GM18520 (cell line): ENCODE results near the gene ATP5F1C.
"Not testable (repeated sequence)": the region's sequence is repeated elsewhere in the genome, so short reads cannot be mapped to it uniquely, and the experiment has no call there.

Experiments used
- ATAC-seq: cut with Tn5 transposase; IDR thresholded peaks from one replicate; pipeline ENCODE4 v1.9.1; 2021; ENCODE audit not compliant: unreplicated experiment

ATP5F1C gene

DNA sequence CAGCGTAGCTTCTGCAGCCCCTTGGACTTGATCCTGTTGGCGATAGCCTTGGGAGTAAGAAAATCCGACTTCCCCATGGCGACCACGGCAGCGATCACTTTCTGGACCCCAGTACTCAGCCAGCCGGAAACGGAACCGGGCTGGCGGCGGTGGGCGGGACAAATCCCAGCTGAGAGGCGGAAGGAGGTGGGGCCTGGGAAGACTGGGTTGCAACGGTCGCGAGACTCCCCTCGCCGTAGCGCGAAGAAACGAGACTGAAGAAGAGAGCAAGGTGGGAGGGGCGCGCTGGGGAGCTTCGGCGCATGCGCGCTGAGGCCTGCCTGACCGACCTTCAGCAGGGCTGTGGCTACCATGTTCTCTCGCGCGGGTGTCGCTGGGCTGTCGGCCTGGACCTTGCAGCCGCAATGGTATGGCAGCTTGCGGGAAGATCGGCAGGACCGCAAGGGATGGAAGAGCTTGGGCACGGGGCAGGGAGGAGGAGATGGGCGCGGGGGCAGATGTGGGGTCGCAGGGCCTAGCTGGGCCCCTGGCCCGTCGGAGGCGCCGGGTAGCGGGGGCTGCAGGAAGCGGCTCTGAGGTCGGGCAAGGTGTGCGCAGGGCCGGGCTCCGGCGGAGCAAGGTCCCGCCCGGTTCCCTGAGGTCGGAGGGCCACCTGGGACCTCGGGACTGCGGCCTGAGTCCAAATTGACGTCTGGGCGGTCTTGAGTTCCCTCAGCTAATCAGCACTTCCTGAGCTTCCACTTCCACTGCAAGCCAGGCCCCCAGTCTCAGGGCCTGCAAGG, at the start of gene ATP5F1C, which contains the start of gene KIN:
ATP5F1C (plus strand) TSS at position 321 of the 782 bp plus-strand sequence; CDS start at position 352, 31 bp downstream.
KIN (minus strand) TSS at position 137 of the 782 bp plus-strand sequence; CDS start at position 77, 60 bp downstream.
- peak; percentile 93 for ATAC-seq

DNA sequence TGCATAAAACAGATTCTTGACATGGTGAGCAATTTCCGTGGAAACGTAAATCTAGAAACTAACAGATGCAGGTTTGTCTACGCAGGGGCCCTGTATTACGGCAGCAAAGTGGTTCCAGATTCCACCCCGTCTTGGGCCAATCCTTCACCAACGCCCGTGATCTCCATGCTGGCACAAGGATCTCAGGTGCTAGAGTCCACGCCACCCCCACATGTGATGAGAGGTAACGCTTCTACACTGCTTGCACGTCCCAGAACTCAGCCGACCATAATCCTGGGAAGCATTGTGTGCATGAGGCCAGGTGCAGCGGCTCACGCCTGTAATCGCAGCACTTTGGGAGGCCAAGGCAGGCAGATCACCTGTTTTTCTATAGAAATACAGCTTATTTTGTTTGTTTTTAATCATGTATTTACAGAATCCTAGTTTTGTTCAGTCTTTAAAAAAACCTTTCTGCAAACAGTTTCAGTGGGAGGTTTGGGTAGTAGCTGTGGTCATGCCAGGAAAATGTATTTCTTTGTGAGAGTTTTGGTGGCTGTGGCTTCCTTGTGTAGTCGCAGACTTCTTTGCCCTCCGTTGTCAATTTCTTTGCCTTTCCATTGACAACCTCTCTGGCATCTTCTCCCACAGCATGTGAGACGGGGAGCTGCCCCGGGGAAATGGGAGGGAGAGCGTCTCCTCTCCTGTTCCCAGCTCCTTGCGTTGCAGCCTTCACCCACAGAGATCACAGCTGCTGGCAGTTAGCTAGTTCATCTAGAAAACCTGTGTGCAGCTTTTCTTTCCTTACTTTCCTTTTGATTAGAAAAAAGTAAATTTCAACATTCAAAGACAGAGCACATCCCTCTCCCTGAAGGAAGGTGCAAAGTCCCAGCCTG, 49.2 kb upstream of the ATP5F1C start:
- no peak for ATAC-seq

DNA sequence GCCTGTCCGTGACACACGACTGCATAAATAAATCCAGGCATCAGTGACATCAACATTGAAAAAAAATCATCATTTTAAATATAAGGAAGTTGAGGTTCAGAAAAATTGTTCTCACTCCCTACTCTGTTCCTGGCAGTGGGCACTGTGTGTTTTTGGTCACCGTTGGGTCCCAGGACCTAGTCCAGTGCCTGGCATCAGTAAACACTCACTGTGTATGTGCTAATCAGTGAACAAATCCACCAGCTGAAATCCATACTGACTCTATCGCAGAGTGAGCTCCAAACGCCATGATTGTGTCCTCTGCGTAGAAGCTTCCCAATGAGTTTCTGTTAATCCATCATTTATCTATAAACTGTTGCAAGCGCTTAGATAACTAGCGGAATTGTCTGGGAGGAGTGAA, 43.7 kb upstream of the ATP5F1C start:
- ATAC-seq: no peak

DNA sequence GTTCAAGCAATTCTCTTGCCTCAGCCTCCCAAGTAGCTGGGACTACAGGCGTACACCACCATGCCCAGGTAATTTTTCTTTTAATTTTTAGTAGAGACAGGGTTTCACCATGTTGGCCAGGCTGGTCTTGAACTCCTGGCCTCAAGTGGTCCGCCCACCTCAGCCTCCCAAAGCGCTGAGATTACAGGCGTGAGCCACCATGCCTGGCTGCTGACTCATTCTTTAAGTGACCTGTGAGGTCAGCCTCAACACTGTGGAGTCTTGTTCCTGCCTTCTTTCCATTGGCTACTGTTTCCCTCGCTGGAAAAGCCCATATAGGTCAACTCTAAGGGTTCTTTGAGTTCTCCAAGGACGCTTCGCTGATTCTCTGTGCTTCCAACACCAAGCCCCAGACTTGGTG, 39.3 kb upstream of the ATP5F1C start:
- not testable (repeated sequence) for ATAC-seq

- ATAC-seq: no peak
Observed at GRCh38 chr10:7750222-7750621, 37.8 kb upstream of the ATP5F1C start.

DNA sequence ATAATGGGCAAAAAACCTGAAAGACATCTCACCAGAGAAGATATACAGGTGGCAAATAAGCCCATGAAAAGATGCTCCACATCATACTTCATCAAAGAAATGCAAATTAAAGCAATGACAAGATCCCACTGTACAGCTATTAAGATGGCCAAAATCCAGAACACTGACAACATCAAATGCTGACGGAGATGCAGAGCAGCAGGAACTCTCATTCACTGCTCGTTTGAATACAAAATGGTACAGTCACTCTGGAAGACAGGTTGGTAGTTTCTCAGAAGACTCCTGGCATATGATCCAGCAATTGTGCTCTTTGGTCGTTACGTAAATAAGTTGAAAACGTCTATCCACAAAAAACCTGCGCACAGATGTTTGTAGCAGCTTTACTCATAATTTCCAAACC, 35.7 kb upstream of the ATP5F1C start:
- ATAC-seq: no peak

- ATAC-seq: no peak
Observed at GRCh38 chr10:7755103-7755502, 32.9 kb upstream of the ATP5F1C start.

DNA sequence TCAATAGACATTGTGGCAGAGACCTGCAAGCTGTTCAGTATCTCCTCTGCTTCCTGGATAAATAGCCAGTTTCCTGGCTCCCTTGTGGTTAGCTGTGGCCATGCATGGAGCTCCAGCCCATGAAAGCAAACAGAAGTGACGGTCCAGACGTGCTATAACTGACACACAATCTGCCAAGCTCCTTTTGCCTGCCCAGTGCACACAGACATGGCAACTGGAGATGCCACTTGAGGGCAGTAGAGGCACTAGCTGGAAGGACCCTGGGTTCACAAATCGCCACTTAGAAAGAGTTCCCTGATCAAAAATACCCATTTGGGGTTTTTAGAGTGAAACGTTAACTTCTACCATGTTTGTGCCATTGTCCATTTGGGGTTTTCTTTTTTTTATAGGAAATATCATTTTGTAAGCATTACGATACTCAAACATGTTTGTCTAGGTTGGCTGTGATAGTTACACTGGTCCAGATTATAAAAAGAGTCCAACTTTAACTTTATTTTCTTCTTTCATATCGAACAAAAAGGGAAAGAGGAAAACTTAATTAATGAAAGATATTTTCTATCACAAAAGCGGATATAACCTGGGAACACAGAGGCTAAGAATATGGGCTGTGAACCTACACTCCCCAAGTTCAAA, 31.5 kb upstream of the ATP5F1C start:
- ATAC-seq: no peak

GRCh38 chr10:7763929-7764328, 24.0 kb upstream of the ATP5F1C start:
- ATAC-seq: no peak

DNA sequence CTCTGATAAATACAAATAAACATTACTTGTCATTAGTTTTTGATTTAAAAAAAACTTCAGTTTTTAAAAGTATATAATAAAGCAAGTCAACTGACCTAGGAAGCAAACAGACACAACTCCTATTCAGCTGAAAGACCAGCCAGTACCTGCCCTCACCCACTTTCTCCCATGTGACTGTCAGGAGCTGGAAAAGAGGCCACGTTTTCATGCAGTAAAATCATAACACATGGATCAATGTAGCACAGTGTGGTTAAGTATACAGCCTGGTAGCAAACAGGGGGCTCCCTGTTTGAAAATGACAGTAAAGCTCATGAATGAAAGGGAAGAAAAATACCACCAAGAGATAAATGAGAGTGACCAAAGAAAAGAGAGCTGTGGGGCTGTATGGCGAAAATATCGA, 21.7 kb upstream of the ATP5F1C start:
- no peak for ATAC-seq

DNA sequence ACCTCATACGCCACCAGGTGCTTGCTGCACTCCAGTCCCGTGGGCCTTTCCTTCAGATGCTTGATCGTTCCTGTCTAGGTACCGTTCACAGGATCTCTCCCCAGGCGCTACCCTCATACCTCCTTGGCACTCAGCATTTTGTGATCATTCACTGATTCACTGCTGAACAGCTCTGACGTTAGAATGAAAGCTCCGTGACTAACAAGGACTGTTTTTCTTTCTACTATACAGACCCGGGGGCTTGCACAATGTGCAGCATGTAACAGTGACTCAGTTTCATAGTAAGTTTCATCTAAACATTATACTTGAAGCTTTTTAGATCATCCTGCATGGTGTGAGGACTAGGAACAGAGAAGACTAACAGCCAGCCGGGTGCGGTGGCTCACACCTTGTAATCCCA, 20.8 kb upstream of the ATP5F1C start:
- ATAC-seq: no peak

GRCh38 chr10:7768417-7768816, 19.6 kb upstream of the ATP5F1C start:
- no peak for ATAC-seq

DNA sequence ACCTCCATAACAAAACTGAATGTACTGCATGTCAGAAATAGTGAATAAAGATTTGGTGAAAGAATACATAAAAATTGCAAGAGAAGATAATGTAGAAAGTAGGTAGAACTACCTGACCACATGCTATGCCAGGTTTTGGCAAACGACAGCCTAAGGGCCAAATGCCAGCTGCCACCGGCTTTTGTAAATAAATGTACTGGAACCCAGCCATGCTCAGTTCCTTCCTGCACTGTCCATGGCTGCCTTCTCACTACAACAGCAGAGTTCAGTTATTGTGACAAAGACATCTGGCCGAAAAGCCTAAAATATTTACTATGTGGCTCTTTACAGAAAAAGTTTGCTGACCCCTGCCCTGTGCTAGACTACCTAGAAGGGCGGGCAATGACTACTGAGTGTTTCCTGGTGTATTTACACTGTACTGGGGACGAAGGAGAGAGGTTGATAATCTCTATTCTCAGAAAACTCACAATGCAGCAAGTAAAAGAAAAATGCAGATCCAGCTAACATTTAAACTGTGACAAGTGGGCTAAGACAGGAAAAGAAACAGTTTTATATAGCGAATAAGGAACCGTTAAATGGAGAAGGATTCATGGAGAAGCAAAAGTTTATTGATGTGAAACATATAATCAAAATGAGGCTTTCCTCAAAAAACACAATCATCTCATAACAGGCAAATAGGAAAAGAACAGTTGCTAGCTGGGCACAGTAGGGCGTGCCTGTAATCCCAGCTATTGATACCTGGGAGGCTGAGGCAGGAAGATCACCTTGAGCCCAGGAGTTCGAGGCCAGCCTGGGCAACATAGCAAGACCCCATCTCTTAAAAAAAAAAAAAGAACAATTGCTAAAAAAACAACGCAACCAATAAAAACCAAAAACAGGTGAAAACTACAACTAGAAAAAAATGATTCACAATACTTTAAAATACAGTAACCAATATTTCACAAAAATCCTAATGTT, 13.9 kb upstream of the ATP5F1C start:
- ATAC-seq: no peak

DNA sequence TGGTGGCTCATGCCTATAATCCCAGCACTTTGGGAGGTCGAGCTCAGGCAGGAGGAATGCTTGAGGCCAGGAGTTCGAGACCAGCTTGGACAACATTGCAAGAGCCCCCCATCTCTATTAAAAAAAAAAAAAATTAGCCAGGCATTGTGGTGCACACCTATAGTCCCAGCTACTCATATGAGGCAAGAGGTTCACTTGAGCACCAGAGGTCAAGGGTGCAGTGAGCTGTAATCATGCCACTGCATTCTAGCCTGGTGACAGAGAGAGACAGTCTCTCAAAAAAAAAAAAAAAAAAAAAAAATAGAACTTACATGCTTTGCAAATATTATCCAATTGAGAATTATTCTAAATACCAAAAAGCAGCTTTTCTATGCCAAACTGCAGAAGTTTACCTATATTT, 11.2 kb upstream of the ATP5F1C start:
- no peak for ATAC-seq

DNA sequence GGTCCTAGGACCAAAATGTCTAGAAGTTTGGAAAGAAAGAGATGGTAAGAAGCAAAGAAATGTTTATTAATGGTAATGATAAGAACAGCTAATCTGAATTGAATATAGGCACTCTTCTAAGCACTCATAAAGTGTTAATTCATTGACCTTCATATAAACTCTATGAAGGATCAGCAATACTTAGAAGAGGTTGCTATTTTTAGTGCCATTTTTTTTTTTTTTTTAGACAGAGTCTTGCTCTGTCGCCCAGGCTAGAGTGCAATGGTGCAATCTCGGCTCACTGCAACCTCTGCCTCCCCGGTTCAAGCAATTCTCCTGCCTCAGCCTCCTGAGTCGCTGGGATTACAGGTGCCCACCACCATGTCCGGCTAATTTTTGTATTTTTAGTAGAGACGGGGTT, 5.8 kb upstream of the ATP5F1C start:
- not testable (repeated sequence) for ATAC-seq

DNA sequence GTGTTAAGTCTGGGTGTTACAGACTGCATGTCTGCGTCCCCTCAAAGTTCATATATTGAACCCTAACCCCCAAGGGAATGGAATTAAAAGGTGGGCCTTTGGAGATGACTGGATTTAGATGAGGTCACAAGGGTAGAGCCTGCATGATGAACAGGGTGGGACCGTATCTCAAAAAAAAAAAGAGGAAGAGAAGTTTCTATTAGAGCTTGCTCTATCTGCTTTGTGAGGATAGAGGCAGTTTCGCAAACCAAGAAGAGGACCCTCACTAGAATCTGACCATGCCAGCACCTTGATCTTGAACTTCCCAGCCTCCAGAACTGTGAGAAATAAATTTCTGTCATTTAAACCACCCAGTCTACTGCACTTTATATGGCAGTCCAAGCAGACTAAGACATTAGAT, 1.5 kb upstream of the ATP5F1C start:
- no peak for ATAC-seq

DNA sequence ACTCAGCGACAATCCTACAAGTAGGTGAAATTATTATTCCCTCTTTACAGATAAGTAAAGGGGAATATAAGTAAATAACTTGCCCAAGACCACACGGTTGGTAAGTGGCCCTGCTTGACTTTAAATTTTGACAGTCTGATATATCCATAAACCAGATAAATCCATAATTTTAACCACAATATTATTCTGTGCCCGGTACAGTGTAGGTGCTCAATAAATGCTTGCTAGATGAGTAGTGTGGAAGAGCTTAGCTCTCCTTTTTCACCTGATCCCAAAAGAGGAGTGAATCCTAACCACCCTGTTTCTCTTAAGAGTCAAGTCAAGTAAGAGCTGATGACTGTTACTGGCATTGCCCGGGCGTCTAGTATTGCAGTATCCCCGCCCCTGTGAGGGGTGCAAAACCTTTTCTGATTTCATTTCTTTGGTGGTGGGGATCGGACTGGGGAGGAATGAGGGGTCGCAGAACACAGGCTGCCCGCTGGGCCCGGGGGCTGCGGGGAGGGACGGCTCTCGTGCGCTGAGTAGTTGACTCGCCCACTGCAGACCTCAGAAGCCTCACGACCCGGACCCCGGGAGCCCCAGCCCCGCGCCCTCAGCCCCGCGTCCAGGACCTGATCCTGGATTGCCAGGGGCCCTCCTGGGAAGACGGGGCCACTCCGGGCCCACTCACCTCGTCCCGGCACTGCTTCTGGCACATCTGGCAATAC, 674 bp upstream of the ATP5F1C start:
- no peak for ATAC-seq

GRCh38 chr10:7788639-7789286, 786 bp downstream of the ATP5F1C start:
- peak; percentile 9 for ATAC-seq

DNA sequence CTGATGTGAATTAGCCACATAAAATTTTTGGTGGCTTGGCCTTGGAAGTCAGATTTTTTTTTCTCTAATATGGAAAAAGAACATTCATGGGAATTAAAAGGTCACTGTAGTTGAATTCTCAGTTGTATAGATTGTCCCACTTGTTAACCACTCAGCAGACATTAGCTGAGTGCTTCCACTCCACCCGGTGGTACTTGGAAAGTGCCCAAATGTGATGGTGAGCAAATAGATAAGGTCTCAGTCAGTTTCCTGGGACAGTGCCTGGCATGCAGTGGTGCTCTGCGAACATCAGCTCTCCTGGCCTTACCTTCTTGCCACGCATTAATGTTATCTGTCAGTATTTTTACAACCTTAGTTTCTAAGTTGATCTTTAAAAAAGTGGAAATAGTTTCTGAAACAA, 1.4 kb downstream of the ATP5F1C start:
- no peak for ATAC-seq
